ENCODE measurements around the gene PHKA1.
"Not testable (repeated sequence)": the region's sequence is repeated elsewhere in the genome, so short reads cannot be mapped to it uniquely, and the experiment has no call there.

Gene PHKA1

GRCh38 chrX:72713599-72714477 is at the start of gene PHKA1:
Gene PHKA1, minus strand, starts transcription at chrX:72714306. Its CDS starts 426 bp downstream, at chrX:72713880.
- peak in 1 of 2 donors; percentile 5 for DNase-seq (ENCODE audit: extremely low read depth in 1 of 2, low read depth in 1 of 2)

GRCh38 chrX:72760454-72760853 is 46.3 kb upstream of the PHKA1 start:
- DNase-seq (ENCODE audit: extremely low read depth in 1 of 2, low read depth in 1 of 2) = not testable (repeated sequence)

- DNase-seq (ENCODE audit: extremely low read depth in 1 of 2, low read depth in 1 of 2) = not testable (repeated sequence)
Observed at GRCh38 chrX:72748545-72748944, 34.4 kb upstream of the PHKA1 start.

- not testable (repeated sequence) for DNase-seq (ENCODE audit: extremely low read depth in 1 of 2, low read depth in 1 of 2)
Observed at GRCh38 chrX:72745546-72745945, 31.4 kb upstream of the PHKA1 start.

- DNase-seq (ENCODE audit: extremely low read depth in 1 of 2, low read depth in 1 of 2) = no peak
Observed at GRCh38 chrX:72735561-72735960, 21.5 kb upstream of the PHKA1 start.

GRCh38 chrX:72733636-72734035 is 19.5 kb upstream of the PHKA1 start:
- DNase-seq (ENCODE audit: extremely low read depth in 1 of 2, low read depth in 1 of 2) = not testable (repeated sequence)

- DNase-seq (ENCODE audit: extremely low read depth in 1 of 2, low read depth in 1 of 2) = no peak
Observed at GRCh38 chrX:72727846-72728245, 13.7 kb upstream of the PHKA1 start.

- no peak for DNase-seq (ENCODE audit: extremely low read depth in 1 of 2, low read depth in 1 of 2)
Observed at GRCh38 chrX:72716766-72717165, 2.7 kb upstream of the PHKA1 start.

GRCh38 chrX:72715546-72715945 is 1.4 kb upstream of the PHKA1 start:
- DNase-seq (ENCODE audit: extremely low read depth in 1 of 2, low read depth in 1 of 2) = no peak

GRCh38 chrX:72714478-72714916 is 391 bp upstream of the PHKA1 start:
- no peak for DNase-seq (ENCODE audit: extremely low read depth in 1 of 2, low read depth in 1 of 2)

GRCh38 chrX:72713130-72713529 is 976 bp downstream of the PHKA1 start:
- DNase-seq (ENCODE audit: extremely low read depth in 1 of 2, low read depth in 1 of 2) = no peak

- DNase-seq (ENCODE audit: extremely low read depth in 1 of 2, low read depth in 1 of 2) = no peak
Observed at GRCh38 chrX:72712094-72712755, 1.9 kb downstream of the PHKA1 start.

GRCh38 chrX:72705814-72706213 is 8.3 kb downstream of the PHKA1 start:
- no peak for DNase-seq (ENCODE audit: extremely low read depth in 1 of 2, low read depth in 1 of 2)

- no peak for DNase-seq (ENCODE audit: extremely low read depth in 1 of 2, low read depth in 1 of 2)
Observed at GRCh38 chrX:72705111-72705510, 9.0 kb downstream of the PHKA1 start.

- DNase-seq (ENCODE audit: extremely low read depth in 1 of 2, low read depth in 1 of 2) = no peak
Observed at GRCh38 chrX:72694170-72694569, 19.9 kb downstream of the PHKA1 start.

GRCh38 chrX:72693477-72693876 is 20.6 kb downstream of the PHKA1 start:
- no peak for DNase-seq (ENCODE audit: extremely low read depth in 1 of 2, low read depth in 1 of 2)

GRCh38 chrX:72687396-72687795 is 26.7 kb downstream of the PHKA1 start:
- DNase-seq (ENCODE audit: extremely low read depth in 1 of 2, low read depth in 1 of 2) = no peak

GRCh38 chrX:72685810-72686456 is 28.2 kb downstream of the PHKA1 start:
- no peak for DNase-seq (ENCODE audit: extremely low read depth in 1 of 2, low read depth in 1 of 2)

GRCh38 chrX:72685018-72685417 is 29.1 kb downstream of the PHKA1 start:
- DNase-seq (ENCODE audit: extremely low read depth in 1 of 2, low read depth in 1 of 2) = no peak

- DNase-seq (ENCODE audit: extremely low read depth in 1 of 2, low read depth in 1 of 2) = no peak
Observed at GRCh38 chrX:72683631-72684030, 30.5 kb downstream of the PHKA1 start.

GRCh38 chrX:72676465-72676864 is 37.6 kb downstream of the PHKA1 start:
- no peak for DNase-seq (ENCODE audit: extremely low read depth in 1 of 2, low read depth in 1 of 2)

Measured in activated CD8-positive, alpha-beta memory T cell treated with anti-CD3 and anti-CD28 coated beads for 1 hour (primary cell).